Right cardiac atrium (tissue), 5 donors: ENCODE measurements around the gene ATG5. TPM values are rescaled to one million over a fixed set of nuclear protein-coding genes. Genes with fewer than 3 reads are reported as not detected.
"Not testable (repeated sequence)": the region's sequence is repeated elsewhere in the genome, so short reads cannot be mapped to it uniquely, and the experiment has no call there.

Experiments
- ATAC-seq, 2 donors: fragments of 200-7000 bp; cut with Tn5 transposase; one replicate each; pipeline versions ENCODE4 v1.8.0 to v1.9.1; 2020; ENCODE audit warnings: moderate library complexity in 2 of 2, mild to moderate bottlenecking in 1 of 2
- DNase-seq, 3 donors: peaks; one replicate each; pipeline ENCODE4 v3.0.0-alpha.2; 2020
- H3K27ac ChIP-seq: one replicate; pipeline ENCODE4 v1.5.1; 2013; ENCODE audit warnings: mild to moderate bottlenecking, low read length, control low read depth, moderate library complexity
- H3K27me3 ChIP-seq: one replicate; pipeline ENCODE4 v1.6.1; 2013; ENCODE audit not compliant: control insufficient read depth, insufficient read depth
- H3K4me1 ChIP-seq: one replicate; pipeline ENCODE4 v1.6.1; 2013; ENCODE audit warnings: low read length; ENCODE audit not compliant: control insufficient read depth, insufficient read depth
- H3K4me3 ChIP-seq: one replicate; pipeline ENCODE4 v1.5.1; 2013; ENCODE audit warnings: low read length, control low read depth
- H3K9me3 ChIP-seq: one replicate; pipeline ENCODE4 v1.6.1; 2013; ENCODE audit warnings: low read length; ENCODE audit not compliant: control insufficient read depth
- WGBS: extraction: QIAGEN DNeasy Blood & Tissue Kit; methylation state at CpG from one replicate; pipeline ENCODE4 v1.1.7; 2013; 5-methylcytosine and 5-hydroxymethylcytosine counted together
- intact Hi-C, 4 donors: fragments of 100-400 bp; cut with DNase I; formaldehyde crosslinking; loops; one replicate each; pipeline versions ENCODE4 v1.11.0 to v1.14.0; 2022 to 2023
- polyA plus RNA-seq: library from polyadenylated mRNA; stranded (reverse); fragments of 200-250 nt; gene quantifications from one replicate; pipeline ENCODE4 v1.2.3, GENCODE V29; 2013
- total RNA-seq, 4 donors: library from RNA; stranded (reverse); fragmentation: NEBNext Ultra II Directional; extraction: Animal tissue kit (Norgen Biotek cat#: 25700); gene quantifications; one replicate each; pipeline ENCODE4 v1.2.1, GENCODE V29; 2021
- donor health status: healthy with polysubstance abuse.
- donor health status: DM: no; HTN: yes; CAD: no.
- donor health status: DM: no; HTN: no; CAD: no.
- donor health status: DM: no; HTN: yes; CAD: no; lungs with severe emphysema.
- donor health status: DM: yes; HTN: yes; CAD: no.

Gene ATG5
- total and polyA plus RNA-seq, 5 donors, result 11.2 to 21.8 (median 20.0) TPM

DNA sequence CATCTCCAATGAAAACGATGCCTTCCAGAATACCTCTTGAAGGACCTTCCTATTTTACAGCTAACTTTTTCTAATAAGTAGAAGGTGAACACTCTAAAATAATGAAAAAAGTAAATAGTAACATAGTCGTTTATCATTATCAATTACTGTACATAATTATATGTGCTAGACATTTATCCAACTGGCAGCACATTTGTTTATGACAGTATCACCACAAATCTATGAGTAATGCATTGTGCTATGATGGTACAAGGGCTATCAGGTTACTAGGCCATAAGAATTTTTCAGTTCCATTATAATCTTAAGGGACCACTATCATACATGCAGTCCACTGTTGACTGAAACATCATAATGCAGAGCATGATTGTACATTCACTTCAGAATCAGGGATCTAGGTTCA, 68.4 kb downstream of the ATG5 start:
- intact Hi-C loops, result no loop called here
- ATAC-seq, result no peak
- 91% methylated on average over 2 of the region's 2 CpGs for WGBS

DNA sequence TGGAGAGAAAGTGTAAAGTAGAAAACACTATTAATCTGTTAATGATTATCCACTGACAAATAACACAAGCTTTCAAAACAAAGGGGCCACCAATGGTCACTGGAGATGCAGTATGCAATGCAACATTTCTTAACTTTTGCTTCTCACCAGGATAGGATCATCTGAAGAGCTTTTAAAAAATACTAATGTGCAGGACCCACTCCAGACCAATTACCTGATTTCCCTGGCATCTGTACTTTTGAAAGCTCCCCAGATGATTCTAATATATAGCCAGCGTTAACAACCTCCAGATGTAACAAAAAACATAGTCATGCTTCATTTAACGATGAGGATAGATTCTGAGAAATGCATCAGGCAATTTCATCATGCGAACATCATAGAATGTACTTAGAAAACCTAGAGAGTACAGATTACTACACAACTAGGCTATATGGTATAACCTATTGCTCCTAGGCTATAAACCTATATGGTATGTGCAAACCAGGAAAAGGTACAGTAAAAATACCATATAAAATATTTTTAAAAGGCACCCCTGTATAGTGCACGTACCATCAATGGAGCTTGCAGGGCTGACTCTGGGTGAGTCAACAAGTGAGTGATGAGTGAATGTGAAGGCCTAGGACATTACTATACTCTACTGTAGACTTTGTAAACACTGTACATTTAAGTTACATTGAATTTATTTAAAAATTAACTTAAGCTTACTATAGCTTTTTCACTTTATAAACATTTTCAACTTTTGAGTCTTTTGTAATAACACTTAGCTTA, 69.2 kb downstream of the ATG5 start:
- ATAC-seq, result no peak
- no peaks in the 10 kb centered on the region for H3K9me3 ChIP-seq
- WGBS, result 96% methylated on average over 4 of the region's 4 CpGs
- DNase-seq, result no peak
- H3K27ac ChIP-seq, result no peak overlapping the region
- intact Hi-C loops, result no loop called here
- H3K27me3 ChIP-seq, result no peaks in the 10 kb centered on the region
- H3K4me1 ChIP-seq, result no peaks in the 10 kb centered on the region
- no peak overlapping the region for H3K4me3 ChIP-seq

More for the DNA sequence above, 68.4 kb downstream of the ATG5 start:
- no peak for DNase-seq
- Histone ChIP-seq H3K4me1 (no peaks in the 10 kb centered on the region), H3K4me3 (no peak overlapping the region), H3K27me3 (no peaks in the 10 kb centered on the region), H3K9me3 (no peaks in the 10 kb centered on the region), H3K27ac (no peak overlapping the region)

DNA sequence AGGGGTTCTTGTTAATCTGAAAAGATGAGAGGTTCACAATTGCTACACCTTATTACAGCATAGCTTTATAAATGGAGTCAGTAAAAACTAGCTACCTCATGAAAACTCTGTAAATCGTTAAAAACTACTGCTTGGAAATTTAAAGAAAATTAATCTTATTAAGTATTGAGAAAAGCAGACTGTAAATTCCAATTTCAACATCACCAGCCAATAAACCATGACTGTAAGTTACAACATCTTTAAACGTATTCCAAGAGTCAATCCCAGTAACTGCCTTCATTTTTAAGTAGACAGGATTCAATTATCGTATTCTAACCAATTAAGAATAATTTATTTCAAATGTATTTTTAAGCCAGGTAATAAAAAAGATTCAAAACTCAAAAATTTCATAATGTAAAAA, 70.3 kb downstream of the ATG5 start:
- Histone ChIP-seq H3K4me1 (no peaks in the 10 kb centered on the region), H3K27me3 (no peaks in the 10 kb centered on the region), H3K4me3 (no peak overlapping the region), H3K27ac (no peak overlapping the region), H3K9me3 (no peaks in the 10 kb centered on the region)
- no peak for DNase-seq
- intact Hi-C loops, result no loop called here
- ATAC-seq, result no peak
- 93% methylated on average over 3 of the region's 3 CpGs for WGBS

DNA sequence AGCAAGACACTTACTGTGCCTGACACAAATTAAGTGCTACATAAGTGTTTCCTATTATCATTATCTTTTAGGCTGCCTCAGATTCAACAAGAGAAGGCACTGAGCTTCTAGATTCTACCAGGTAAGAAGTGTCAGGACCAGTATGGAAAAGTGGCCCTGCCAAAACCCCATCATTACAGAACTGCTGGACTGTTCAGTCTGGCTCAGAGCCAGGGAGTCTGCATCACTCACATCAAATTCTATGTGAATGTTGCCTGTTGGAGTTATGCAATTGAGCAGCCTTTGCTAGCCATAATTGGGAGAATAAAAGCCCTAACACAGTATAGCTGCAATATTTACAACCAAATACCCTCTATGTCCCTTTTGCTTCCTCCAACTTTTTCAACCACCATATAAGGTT, 70.9 kb downstream of the ATG5 start:
- ATAC-seq, result no peak
- no peak overlapping the region for H3K27ac ChIP-seq
- H3K9me3 ChIP-seq, result no peaks in the 10 kb centered on the region
- DNase-seq, result no peak
- H3K27me3 ChIP-seq, result no peaks in the 10 kb centered on the region
- H3K4me3 ChIP-seq, result no peak overlapping the region
- intact Hi-C loops, result no loop called here
- H3K4me1 ChIP-seq, result no peaks in the 10 kb centered on the region

DNA sequence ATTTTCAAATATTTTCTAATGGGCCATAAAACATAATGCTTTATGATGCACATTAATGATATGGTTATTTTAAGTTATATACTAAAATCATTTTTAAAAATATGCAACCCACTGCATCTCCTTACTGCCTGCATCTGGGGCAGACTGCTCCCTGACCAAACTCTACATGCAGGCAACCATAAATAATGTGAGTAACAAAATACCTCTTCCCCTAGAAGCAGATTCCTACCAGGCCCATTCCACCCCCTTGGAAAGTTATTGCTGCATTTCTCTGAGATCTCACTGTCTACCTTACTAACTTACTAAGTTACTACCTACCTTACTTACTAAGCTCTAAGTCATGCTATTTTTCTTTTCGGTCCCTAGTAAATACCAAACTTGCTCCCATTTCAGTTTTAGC, 71.8 kb downstream of the ATG5 start:
- DNase-seq (no peak), ATAC-seq (no peak)
- 100% methylated on average over 1 of the region's 1 CpG for WGBS
- Histone ChIP-seq H3K9me3 (no peaks in the 10 kb centered on the region), H3K4me3 (no peak overlapping the region), H3K27me3 (no peaks in the 10 kb centered on the region), H3K27ac (no peak overlapping the region), H3K4me1 (no peaks in the 10 kb centered on the region)
- intact Hi-C loops, result no loop called here

DNA sequence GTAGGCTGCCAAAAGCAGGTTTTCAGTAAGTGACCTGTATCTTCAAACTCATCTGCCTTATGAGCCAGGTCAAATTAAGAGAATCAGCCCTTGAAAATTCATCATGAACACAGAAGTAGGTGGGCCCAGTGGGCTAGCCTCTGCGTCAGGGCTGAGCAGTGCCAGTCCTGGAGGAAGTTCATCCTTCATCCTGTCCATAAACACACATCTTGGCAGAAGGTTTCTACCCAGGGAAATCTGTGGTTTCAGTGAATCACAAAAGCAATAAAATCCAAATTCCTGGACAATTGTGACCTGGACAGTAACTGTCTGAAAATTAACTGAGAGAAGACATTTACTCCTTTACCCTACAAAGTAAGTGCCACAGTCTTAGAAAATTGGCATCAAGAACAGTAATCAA, 72.4 kb downstream of the ATG5 start:
- 81% methylated on average over 1 of the region's 1 CpG for WGBS
- Histone ChIP-seq H3K27ac (no peak overlapping the region), H3K4me1 (no peaks in the 10 kb centered on the region), H3K4me3 (no peak overlapping the region), H3K9me3 (no peaks in the 10 kb centered on the region), H3K27me3 (no peaks in the 10 kb centered on the region)
- intact Hi-C loops, result no loop called here
- ATAC-seq, result no peak
- DNase-seq, result no peak

DNA sequence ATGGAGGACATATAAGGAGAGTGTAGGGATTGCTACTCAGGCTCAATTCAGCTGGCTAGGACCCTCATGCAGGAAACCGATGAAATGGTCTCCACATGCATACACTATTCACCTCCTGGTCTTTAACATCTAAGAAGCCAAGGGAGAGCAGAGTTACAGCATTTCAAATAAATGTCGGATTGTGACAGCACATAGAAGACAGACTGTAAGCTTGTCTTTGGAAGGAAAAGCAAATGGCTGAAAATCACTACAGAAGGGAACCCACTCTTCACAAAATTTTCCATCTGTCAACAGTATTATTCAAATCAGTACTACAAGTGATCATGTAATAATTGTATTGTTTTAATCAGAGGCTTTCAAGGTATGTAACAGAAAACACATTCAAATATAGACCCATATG, 72.9 kb downstream of the ATG5 start:
- H3K27ac ChIP-seq, result no peak overlapping the region
- H3K4me1 ChIP-seq, result no peaks in the 10 kb centered on the region
- no peaks in the 10 kb centered on the region for H3K27me3 ChIP-seq
- intact Hi-C loops, result no loop called here
- H3K9me3 ChIP-seq, result no peaks in the 10 kb centered on the region
- WGBS, result 93% methylated on average over 2 of the region's 2 CpGs
- no peak overlapping the region for H3K4me3 ChIP-seq
- DNase-seq, result no peak
- ATAC-seq, result no peak

DNA sequence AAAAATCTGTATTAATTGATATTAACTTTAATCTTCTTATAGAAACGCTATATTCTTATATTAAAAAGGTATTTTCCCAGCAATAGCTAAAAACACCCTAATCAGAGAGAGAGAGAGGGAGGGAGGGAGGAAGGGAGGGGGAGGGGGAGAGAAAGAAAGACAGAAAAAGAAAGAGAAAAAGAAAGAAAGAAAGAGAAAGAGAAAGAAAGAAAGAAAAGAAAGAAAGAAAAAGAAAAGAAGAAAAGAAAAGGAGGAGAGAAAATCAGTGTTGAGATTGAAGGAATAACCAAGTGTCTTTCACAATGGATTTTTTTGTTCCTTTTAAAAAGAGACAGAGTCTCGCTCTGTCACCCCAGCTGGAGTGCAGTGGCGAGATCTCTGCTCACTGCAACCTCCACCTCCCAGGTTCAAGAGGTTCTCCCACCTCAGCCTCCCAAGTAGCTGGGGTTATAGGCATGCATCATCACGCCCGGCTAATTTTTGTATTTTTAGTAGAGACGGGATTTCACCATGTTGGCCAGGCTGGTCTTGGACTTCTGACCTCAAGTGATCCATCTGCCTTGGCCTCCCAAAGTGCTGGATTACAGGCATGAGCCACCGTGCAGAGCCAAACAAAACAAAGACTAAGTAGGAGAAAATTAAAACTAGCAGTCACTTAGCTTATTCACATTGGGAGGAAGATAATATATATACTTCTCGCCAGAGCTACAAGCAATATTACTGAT, 73.9 kb downstream of the ATG5 start:
- H3K4me3 ChIP-seq, H3K4me1 ChIP-seq, H3K27ac ChIP-seq, intact Hi-C loops, H3K9me3 ChIP-seq, H3K27me3 ChIP-seq: not testable (repeated sequence)
- ATAC-seq, result peak in 1 of 2 donors; percentile 56
- 75% methylated on average over 8 of the region's 8 CpGs for WGBS
- DNase-seq, result peak in 2 of 3 donors; percentile 30 to 52

DNA sequence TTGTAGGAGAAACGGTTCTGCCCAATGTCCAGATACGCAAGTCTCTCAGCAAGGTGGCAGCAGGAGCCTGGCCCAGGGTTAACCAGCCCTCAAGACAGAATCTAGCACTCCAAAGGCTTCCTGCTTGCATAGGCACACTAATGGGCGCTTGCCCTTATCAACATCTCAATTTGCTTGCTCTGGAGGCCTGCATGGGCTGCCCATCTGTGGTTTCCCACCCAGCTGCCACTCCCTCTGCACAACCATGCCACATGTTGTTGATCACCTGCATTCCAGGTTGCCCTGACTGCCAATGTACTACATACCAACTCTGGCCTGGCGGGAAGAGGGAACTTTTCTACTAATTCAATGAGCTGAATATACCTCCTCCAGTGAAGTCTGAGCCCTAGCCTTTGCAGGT, 74.6 kb downstream of the ATG5 start:
- Histone ChIP-seq H3K27ac (no peak overlapping the region), H3K9me3 (no peaks in the 10 kb centered on the region), H3K4me3 (no peak overlapping the region), H3K4me1 (no peaks in the 10 kb centered on the region), H3K27me3 (no peaks in the 10 kb centered on the region)
- WGBS, result over 99% methylated on average over 4 of the region's 4 CpGs
- intact Hi-C loops, result no loop called here
- ATAC-seq (no peak), DNase-seq (no peak)

DNA sequence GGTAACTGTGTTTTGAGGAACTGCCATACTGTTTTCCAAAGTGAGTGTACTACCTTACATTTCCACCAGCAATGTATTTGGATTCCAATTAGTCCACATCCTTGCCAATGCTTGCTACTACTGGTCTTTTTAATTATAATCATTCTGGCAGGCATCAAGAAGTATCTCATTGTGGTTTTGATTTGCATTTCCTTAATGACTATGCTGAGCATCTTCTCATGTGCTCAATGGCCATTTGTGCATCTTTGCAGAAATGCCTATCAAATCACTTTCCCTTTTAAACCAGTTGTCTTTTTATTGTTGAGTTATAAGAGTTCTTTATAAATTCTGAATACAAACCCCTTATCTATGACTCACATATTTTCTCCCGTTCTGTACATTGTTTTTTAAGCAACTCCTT, 75.9 kb downstream of the ATG5 start:
- ATAC-seq, result no peak
- no peaks in the 10 kb centered on the region for H3K27me3 ChIP-seq
- 76% methylated on average over 1 of the region's 1 CpG for WGBS

DNA sequence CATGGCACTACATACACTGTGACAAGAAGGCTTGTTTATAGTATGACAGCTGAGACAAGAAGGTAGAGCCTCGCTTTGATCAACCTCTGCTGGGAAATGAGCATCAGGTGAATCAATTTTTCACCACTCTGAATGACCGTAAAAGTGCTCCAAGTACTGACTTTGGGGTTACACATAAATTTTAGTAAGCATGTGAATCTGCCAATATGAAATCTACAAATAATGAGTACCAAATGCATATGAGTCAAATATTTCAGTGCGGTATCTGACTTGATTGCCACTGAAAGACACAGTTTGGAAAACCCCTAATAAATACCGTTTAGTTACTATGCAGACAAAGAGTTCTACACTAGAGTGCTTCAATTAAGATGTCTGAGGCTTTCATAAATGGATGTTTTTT, 77.8 kb downstream of the ATG5 start:
- WGBS, result 95% methylated on average over 4 of the region's 4 CpGs
- H3K27me3 ChIP-seq, result no peaks in the 10 kb centered on the region
- H3K4me1 ChIP-seq, result no peaks in the 10 kb centered on the region
- H3K4me3 ChIP-seq, result no peak overlapping the region
- no peak for DNase-seq
- intact Hi-C loops, result no loop called here
- ATAC-seq, result no peak
- no peaks in the 10 kb centered on the region for H3K9me3 ChIP-seq
- no peak overlapping the region for H3K27ac ChIP-seq

More for the DNA sequence above, 75.9 kb downstream of the ATG5 start:
- Histone ChIP-seq H3K27ac (no peak overlapping the region), H3K9me3 (no peaks in the 10 kb centered on the region), H3K4me3 (no peak overlapping the region), H3K4me1 (no peaks in the 10 kb centered on the region)
- no peak for DNase-seq
- intact Hi-C loops, result no loop called here
